ENCODE measurements around the gene KLHL29. TPM values are rescaled to one million over a fixed set of nuclear protein-coding genes. Genes with fewer than 3 reads are reported as not detected.
"Not testable (repeated sequence)": the region's sequence is repeated elsewhere in the genome, so short reads cannot be mapped to it uniquely, and the experiment has no call there.

Gene KLHL29
- total and polyA plus RNA-seq, 2 donors: 1.4 to 2.9 TPM

- Histone ChIP-seq H3K36me3 (ENCODE audit: control insufficient read depth in 2 of 2, insufficient read depth in 2 of 2, low read length in 1 of 2) (no peaks in the 10 kb centered on the region), H3K9me3 (ENCODE audit: control insufficient read depth in 2 of 2, insufficient read depth in 1 of 2, low read length in 1 of 2) (no peaks in the 10 kb centered on the region), H3K4me1 (ENCODE audit: control insufficient read depth in 2 of 2, insufficient read depth in 2 of 2, low read length in 2 of 2) (peaks cover 0 to 8% of the 10 kb centered on the region in 2 donors), H3K27me3 (ENCODE audit: control insufficient read depth in 2 of 2, insufficient read depth in 1 of 2, low read length in 1 of 2) (peaks cover 79 to 89% of the 10 kb centered on the region in 2 donors), H3K27ac (ENCODE audit: low read depth in 1 of 2, low read length in 1 of 2) (no peak overlapping the region), H3K4me3 (ENCODE audit: low read length in 2 of 2) (peak overlapping the region; percentile 18 to 62)
- WGBS: 3% methylated on average over 9 of the region's 9 CpGs
- no peak for DNase-seq (ENCODE audit: low read depth in 6 of 9, low spot score in 9 of 9)
Measured at GRCh38 chr2:23387221-23387550, 2.2 kb downstream of the KLHL29 start.

DNA sequence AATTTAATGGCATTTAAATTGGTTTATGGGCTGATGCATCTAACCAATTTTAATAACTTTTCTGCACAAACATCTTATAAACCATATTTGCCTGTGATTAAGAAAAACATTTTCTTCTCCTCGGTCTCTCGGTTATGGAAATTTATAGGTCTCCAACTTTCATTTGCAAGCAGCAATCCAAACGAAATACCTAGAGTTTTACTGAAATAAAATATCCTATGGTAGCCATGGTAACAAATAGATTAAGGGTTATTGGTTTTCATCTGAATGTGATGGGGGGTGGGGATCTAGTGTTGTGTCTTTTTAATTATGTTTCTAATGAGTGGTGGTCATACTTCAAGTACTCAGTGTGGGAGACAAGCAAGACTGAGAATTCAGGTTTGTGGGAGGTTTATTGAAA is 2.9 kb downstream of the KLHL29 start:
- peaks cover 76 to 86% of the 10 kb centered on the region in 2 donors for H3K27me3 ChIP-seq (ENCODE audit: control insufficient read depth in 2 of 2, insufficient read depth in 1 of 2, low read length in 1 of 2)
- H3K27ac ChIP-seq (ENCODE audit: low read depth in 1 of 2, low read length in 1 of 2): no peak overlapping the region
- H3K36me3 ChIP-seq (ENCODE audit: control insufficient read depth in 2 of 2, insufficient read depth in 2 of 2, low read length in 1 of 2): no peaks in the 10 kb centered on the region
- DNase-seq (ENCODE audit: low read depth in 6 of 9, low spot score in 9 of 9): no peak
- peaks cover 0 to 8% of the 10 kb centered on the region in 2 donors for H3K4me1 ChIP-seq (ENCODE audit: control insufficient read depth in 2 of 2, insufficient read depth in 2 of 2, low read length in 2 of 2)
- WGBS: 71% methylated on average over 3 of the region's 3 CpGs
- no peaks in the 10 kb centered on the region for H3K9me3 ChIP-seq (ENCODE audit: control insufficient read depth in 2 of 2, insufficient read depth in 1 of 2, low read length in 1 of 2)
- H3K4me3 ChIP-seq (ENCODE audit: low read length in 2 of 2): no peak overlapping the region

DNA sequence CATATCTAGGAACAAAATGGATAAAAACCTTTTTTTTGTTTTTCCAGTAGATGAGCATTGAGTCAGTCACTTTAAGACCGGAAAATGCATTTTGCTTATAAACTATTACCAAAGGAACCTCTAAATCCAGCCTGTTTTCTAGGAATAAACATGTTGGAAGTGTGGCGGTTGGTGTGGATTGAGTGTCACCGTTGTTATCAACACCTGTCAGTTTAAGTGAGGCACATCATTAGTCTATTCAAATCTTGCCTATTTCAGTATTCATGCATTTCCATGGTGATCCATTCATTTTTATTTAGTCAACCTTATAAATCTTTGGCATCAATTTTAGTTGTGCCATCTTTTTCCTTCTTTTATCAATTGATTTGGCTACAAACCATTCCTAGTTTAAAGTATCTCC is 3.3 kb downstream of the KLHL29 start:
- Histone ChIP-seq H3K9me3 (ENCODE audit: control insufficient read depth in 2 of 2, insufficient read depth in 1 of 2, low read length in 1 of 2) (no peaks in the 10 kb centered on the region), H3K4me1 (ENCODE audit: control insufficient read depth in 2 of 2, insufficient read depth in 2 of 2, low read length in 2 of 2) (peaks cover 0 to 8% of the 10 kb centered on the region in 2 donors), H3K36me3 (ENCODE audit: control insufficient read depth in 2 of 2, insufficient read depth in 2 of 2, low read length in 1 of 2) (no peaks in the 10 kb centered on the region), H3K4me3 (ENCODE audit: low read length in 2 of 2) (no peak overlapping the region), H3K27me3 (ENCODE audit: control insufficient read depth in 2 of 2, insufficient read depth in 1 of 2, low read length in 1 of 2) (peaks cover 74 to 83% of the 10 kb centered on the region in 2 donors), H3K27ac (ENCODE audit: low read depth in 1 of 2, low read length in 1 of 2) (no peak overlapping the region)
- 95% methylated on average over 3 of the region's 3 CpGs for WGBS
- no peak for DNase-seq (ENCODE audit: low read depth in 6 of 9, low spot score in 9 of 9)

- 93% methylated on average over 4 of the region's 4 CpGs for WGBS
- DNase-seq (ENCODE audit: low read depth in 6 of 9, low spot score in 9 of 9): no peak
- Histone ChIP-seq H3K27me3 (ENCODE audit: control insufficient read depth in 2 of 2, insufficient read depth in 1 of 2, low read length in 1 of 2) (peaks cover 72 to 81% of the 10 kb centered on the region in 2 donors), H3K27ac (ENCODE audit: low read depth in 1 of 2, low read length in 1 of 2) (no peak overlapping the region), H3K9me3 (ENCODE audit: control insufficient read depth in 2 of 2, insufficient read depth in 1 of 2, low read length in 1 of 2) (no peaks in the 10 kb centered on the region), H3K36me3 (ENCODE audit: control insufficient read depth in 2 of 2, insufficient read depth in 2 of 2, low read length in 1 of 2) (no peaks in the 10 kb centered on the region), H3K4me1 (ENCODE audit: control insufficient read depth in 2 of 2, insufficient read depth in 2 of 2, low read length in 2 of 2) (peaks cover 4 to 8% of the 10 kb centered on the region in 2 donors), H3K4me3 (ENCODE audit: low read length in 2 of 2) (no peak overlapping the region)
Measured at GRCh38 chr2:23388756-23389514, 4.0 kb downstream of the KLHL29 start.

GRCh38 chr2:23390152-23390551 is 5.2 kb downstream of the KLHL29 start:
- Histone ChIP-seq H3K27ac (ENCODE audit: low read depth in 1 of 2, low read length in 1 of 2) (no peak overlapping the region), H3K4me1 (ENCODE audit: control insufficient read depth in 2 of 2, insufficient read depth in 2 of 2, low read length in 2 of 2) (peaks cover 9 to 12% of the 10 kb centered on the region in 2 donors), H3K4me3 (ENCODE audit: low read length in 2 of 2) (no peak overlapping the region), H3K36me3 (ENCODE audit: control insufficient read depth in 2 of 2, insufficient read depth in 2 of 2, low read length in 1 of 2) (no peaks in the 10 kb centered on the region), H3K27me3 (ENCODE audit: control insufficient read depth in 2 of 2, insufficient read depth in 1 of 2, low read length in 1 of 2) (peaks cover 61 to 78% of the 10 kb centered on the region in 2 donors), H3K9me3 (ENCODE audit: control insufficient read depth in 2 of 2, insufficient read depth in 1 of 2, low read length in 1 of 2) (no peaks in the 10 kb centered on the region)
- WGBS: 58% methylated on average over 11 of the region's 11 CpGs
- DNase-seq (ENCODE audit: low read depth in 6 of 9, low spot score in 9 of 9): peak in 1 of 9 donors; percentile 57

GRCh38 chr2:23391237-23391736 is 6.3 kb downstream of the KLHL29 start:
- H3K27ac ChIP-seq (ENCODE audit: low read depth in 1 of 2, low read length in 1 of 2); H3K4me3 ChIP-seq (ENCODE audit: low read length in 2 of 2); H3K9me3 ChIP-seq (ENCODE audit: control insufficient read depth in 2 of 2, insufficient read depth in 1 of 2, low read length in 1 of 2); DNase-seq (ENCODE audit: low read depth in 6 of 9, low spot score in 9 of 9); H3K36me3 ChIP-seq (ENCODE audit: control insufficient read depth in 2 of 2, insufficient read depth in 2 of 2, low read length in 1 of 2); H3K4me1 ChIP-seq (ENCODE audit: control insufficient read depth in 2 of 2, insufficient read depth in 2 of 2, low read length in 2 of 2): not testable (repeated sequence)
- peaks cover 49 to 74% of the 10 kb centered on the region in 2 donors for H3K27me3 ChIP-seq (ENCODE audit: control insufficient read depth in 2 of 2, insufficient read depth in 1 of 2, low read length in 1 of 2)
- WGBS: 94% methylated on average over 10 of the region's 10 CpGs

DNA sequence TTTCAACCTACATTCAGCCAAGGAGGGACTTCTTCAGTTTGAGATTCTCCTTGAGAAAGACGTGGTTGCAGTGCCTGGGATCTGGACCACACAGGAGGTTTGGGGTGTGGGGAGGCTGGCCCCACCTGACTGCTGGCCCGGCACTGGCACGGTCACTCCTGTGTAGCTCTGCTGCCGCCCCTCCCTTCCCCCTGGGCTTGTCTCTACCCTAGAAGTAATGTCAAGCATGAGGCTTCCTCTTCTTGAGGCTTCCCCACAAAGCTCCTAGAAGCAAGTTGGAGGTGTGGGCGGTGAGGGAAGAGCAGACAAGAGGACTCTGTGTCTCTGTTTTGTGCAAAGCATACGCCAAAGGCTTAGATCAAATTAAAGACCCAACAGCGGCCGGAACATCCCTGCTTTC is 8.7 kb downstream of the KLHL29 start:
- peaks cover 28 to 54% of the 10 kb centered on the region in 2 donors for H3K27me3 ChIP-seq (ENCODE audit: control insufficient read depth in 2 of 2, insufficient read depth in 1 of 2, low read length in 1 of 2)
- H3K27ac ChIP-seq (ENCODE audit: low read depth in 1 of 2, low read length in 1 of 2): peak overlapping the region in 1 of 2 donors; percentile 39
- 77% methylated on average over 8 of the region's 8 CpGs for WGBS
- peaks cover 4 to 9% of the 10 kb centered on the region in 2 donors for H3K4me1 ChIP-seq (ENCODE audit: control insufficient read depth in 2 of 2, insufficient read depth in 2 of 2, low read length in 2 of 2)
- no peak overlapping the region for H3K4me3 ChIP-seq (ENCODE audit: low read length in 2 of 2)
- no peaks in the 10 kb centered on the region for H3K9me3 ChIP-seq (ENCODE audit: control insufficient read depth in 2 of 2, insufficient read depth in 1 of 2, low read length in 1 of 2)
- DNase-seq (ENCODE audit: low read depth in 6 of 9, low spot score in 9 of 9): no peak
- no peaks in the 10 kb centered on the region for H3K36me3 ChIP-seq (ENCODE audit: control insufficient read depth in 2 of 2, insufficient read depth in 2 of 2, low read length in 1 of 2)

DNA sequence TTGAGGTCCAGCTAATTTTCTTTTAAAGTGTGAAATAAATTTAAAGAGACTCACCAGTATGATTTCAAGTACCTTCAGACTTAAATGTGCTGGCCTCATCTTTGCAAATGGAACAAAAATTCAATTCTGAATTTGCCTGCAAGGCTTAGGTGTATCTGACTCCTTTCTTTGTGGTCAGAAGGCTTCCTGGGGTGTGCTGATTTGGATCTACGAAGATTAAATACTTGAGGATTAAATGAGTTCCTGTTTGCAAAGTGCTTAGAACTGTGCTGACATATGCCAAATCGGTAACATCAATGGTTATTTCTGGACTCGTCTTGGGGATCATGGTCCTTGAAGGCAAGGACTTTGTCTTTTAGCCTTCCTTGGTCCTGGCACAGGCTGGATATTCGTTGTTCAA is 9.7 kb downstream of the KLHL29 start:
- peaks cover 4 to 9% of the 10 kb centered on the region in 2 donors for H3K4me1 ChIP-seq (ENCODE audit: control insufficient read depth in 2 of 2, insufficient read depth in 2 of 2, low read length in 2 of 2)
- peak in 1 of 9 donors; percentile 26 for DNase-seq (ENCODE audit: low read depth in 6 of 9, low spot score in 9 of 9)
- 35% methylated on average over 4 of the region's 4 CpGs for WGBS
- H3K4me3 ChIP-seq (ENCODE audit: low read length in 2 of 2): no peak overlapping the region
- H3K9me3 ChIP-seq (ENCODE audit: control insufficient read depth in 2 of 2, insufficient read depth in 1 of 2, low read length in 1 of 2): no peaks in the 10 kb centered on the region
- no peak overlapping the region for H3K27ac ChIP-seq (ENCODE audit: low read depth in 1 of 2, low read length in 1 of 2)
- H3K27me3 ChIP-seq (ENCODE audit: control insufficient read depth in 2 of 2, insufficient read depth in 1 of 2, low read length in 1 of 2): peaks cover 18 to 45% of the 10 kb centered on the region in 2 donors
- H3K36me3 ChIP-seq (ENCODE audit: control insufficient read depth in 2 of 2, insufficient read depth in 2 of 2, low read length in 1 of 2): no peaks in the 10 kb centered on the region

- DNase-seq (ENCODE audit: low read depth in 6 of 9, low spot score in 9 of 9): no peak
- H3K36me3 ChIP-seq (ENCODE audit: control insufficient read depth in 2 of 2, insufficient read depth in 2 of 2, low read length in 1 of 2): no peaks in the 10 kb centered on the region
- H3K4me1 ChIP-seq (ENCODE audit: control insufficient read depth in 2 of 2, insufficient read depth in 2 of 2, low read length in 2 of 2): peaks cover 4 to 9% of the 10 kb centered on the region in 2 donors
- H3K9me3 ChIP-seq (ENCODE audit: control insufficient read depth in 2 of 2, insufficient read depth in 1 of 2, low read length in 1 of 2): no peaks in the 10 kb centered on the region
- no peak overlapping the region for H3K27ac ChIP-seq (ENCODE audit: low read depth in 1 of 2, low read length in 1 of 2)
- H3K4me3 ChIP-seq (ENCODE audit: low read length in 2 of 2): no peak overlapping the region
- 87% methylated on average over 4 of the region's 4 CpGs for WGBS
- H3K27me3 ChIP-seq (ENCODE audit: control insufficient read depth in 2 of 2, insufficient read depth in 1 of 2, low read length in 1 of 2): peaks cover 10 to 33% of the 10 kb centered on the region in 2 donors
Measured at GRCh38 chr2:23397478-23397877, 12.5 kb downstream of the KLHL29 start.

Data from thymus (tissue), 11 donors.